Vagina (tissue), 2 donors: ENCODE measurements around the gene EIF2S3. TPM values are rescaled to one million over a fixed set of nuclear protein-coding genes. Genes with fewer than 3 reads are reported as not detected.
"Not testable (repeated sequence)": the region's sequence is repeated elsewhere in the genome, so short reads cannot be mapped to it uniquely, and the experiment has no call there.

Experiments used
- DNase-seq, 2 donors: peaks; one replicate each; pipeline ENCODE4 v3.0.0-alpha.2; 2017; ENCODE audit errors: extremely low spot score in 2 of 2
- H3K27ac ChIP-seq: fragments of 200-600 bp; sonication (generic); one replicate; pipeline ENCODE4 v1.5.1; 2019
- H3K27me3 ChIP-seq: fragments of 200-600 bp; sonication (generic); one replicate; pipeline ENCODE4 v1.5.1; 2019
- H3K36me3 ChIP-seq, 2 donors: fragments of 200-600 bp; sonication (generic); one replicate each; pipeline ENCODE4 v1.5.1; 2017 to 2019
- H3K4me1 ChIP-seq: fragments of 200-600 bp; sonication (generic); one replicate; pipeline ENCODE4 v1.5.1; 2019
- H3K4me3 ChIP-seq, 2 donors: fragments of 200-600 bp; sonication (generic); 1 replicate in 1 of 2; 2 replicates in 1 of 2; pipeline ENCODE4 v1.5.1; 2016 to 2019
- H3K9me3 ChIP-seq: fragments of 200-600 bp; sonication (generic); one replicate; pipeline ENCODE4 v1.5.1; 2019
- CTCF ChIP-seq, 3 experiments: fragments of 450-650 bp in 2 of 3; fragments of 200-600 bp in 1 of 3; sonication (generic) in 1 of 3; IDR thresholded peaks; one replicate each; pipeline ENCODE4 v1.5.1; 2017 to 2019; ENCODE audit warnings: antibody characterized with exemption in 3 of 3, mild to moderate bottlenecking in 2 of 3, moderate library complexity in 2 of 3
- POLR2A ChIP-seq, 2 donors: fragments of 450-650 bp; IDR thresholded peaks; one replicate each; pipeline ENCODE4 v1.6.1; 2017; ENCODE audit warnings: antibody characterized with exemption in 2 of 2, mild to moderate bottlenecking in 2 of 2, moderate library complexity in 2 of 2
- POLR2AphosphoS5 ChIP-seq, 2 donors: sonication (generic); formaldehyde crosslinking; IDR thresholded peaks; one replicate each; pipeline ENCODE4 v1.9.0; 2017; ENCODE audit warnings: antibody characterized with exemption in 2 of 2, mild to moderate bottlenecking in 2 of 2, low read depth in 1 of 2; ENCODE audit not compliant: insufficient read depth in 1 of 2
- intact Hi-C: fragments of 100-400 bp; cut with DNase I; formaldehyde crosslinking; loops from one replicate; pipeline ENCODE4 v1.15.1; 2023
- total RNA-seq: library from RNA; depleted of rRNA; stranded (reverse); fragments of >200 nt; gene quantifications from one replicate; pipeline ENCODE4 v1.2.3, GENCODE V29; 2016

Gene EIF2S3
- total RNA-seq, 1 donor from 2014 or later, result 121 TPM

- no peak overlapping the region for H3K27ac ChIP-seq
- no peaks in the 10 kb centered on the region for H3K27me3 ChIP-seq
- no peaks in the 10 kb centered on the region for H3K9me3 ChIP-seq
- DNase-seq, result no peak
- intact Hi-C loops, result no loop called here
- H3K4me1 ChIP-seq, result no peaks in the 10 kb centered on the region
- H3K4me3 ChIP-seq, result no peak overlapping the region
- H3K36me3 ChIP-seq, result peaks cover 0 to 59% of the 10 kb centered on the region in 2 donors
- TF ChIP-seq POLR2A (IDR thresholded peaks at IDR 0.05) (no peak), CTCF (IDR thresholded peaks at IDR 0.05) (no peak), POLR2AphosphoS5 (IDR thresholded peaks at IDR 0.05; ENCODE audit: insufficient read depth in 1 of 2, low read depth in 1 of 2) (no peak)
Observed at GRCh38 chrX:24069877-24070276, 15.1 kb downstream of the EIF2S3 start.

- H3K4me3 ChIP-seq, result no peak overlapping the region
- no peak for TF ChIP-seq POLR2AphosphoS5 (IDR thresholded peaks at IDR 0.05; ENCODE audit: insufficient read depth in 1 of 2, low read depth in 1 of 2)
- no peak for TF ChIP-seq POLR2A (IDR thresholded peaks at IDR 0.05)
- TF ChIP-seq CTCF (IDR thresholded peaks at IDR 0.05), result no peak
- no peaks in the 10 kb centered on the region for H3K27me3 ChIP-seq
- H3K27ac ChIP-seq, result no peak overlapping the region
- no peaks in the 10 kb centered on the region for H3K9me3 ChIP-seq
- intact Hi-C loops, result no loop called here
- no peak for DNase-seq
- H3K4me1 ChIP-seq, result no peaks in the 10 kb centered on the region
- peaks cover 0 to 26% of the 10 kb centered on the region in 2 donors for H3K36me3 ChIP-seq
Observed at GRCh38 chrX:24079411-24079810, 24.7 kb downstream of the EIF2S3 start.

- intact Hi-C loops, H3K4me3 ChIP-seq, H3K27me3 ChIP-seq, DNase-seq, H3K9me3 ChIP-seq, H3K4me1 ChIP-seq, H3K27ac ChIP-seq: not testable (repeated sequence)
- H3K36me3 ChIP-seq, result peaks cover 0 to 26% of the 10 kb centered on the region in 2 donors
Observed at GRCh38 chrX:24080245-24080644, 25.5 kb downstream of the EIF2S3 start.

- Histone ChIP-seq H3K9me3 (no peaks in the 10 kb centered on the region), H3K27me3 (no peaks in the 10 kb centered on the region), H3K36me3 (peaks cover 0 to 21% of the 10 kb centered on the region in 2 donors), H3K4me3 (no peak overlapping the region), H3K4me1 (no peaks in the 10 kb centered on the region), H3K27ac (no peak overlapping the region)
- intact Hi-C loops, result no loop called here
- TF ChIP-seq CTCF (IDR thresholded peaks at IDR 0.05) (no peak), POLR2AphosphoS5 (IDR thresholded peaks at IDR 0.05; ENCODE audit: insufficient read depth in 1 of 2, low read depth in 1 of 2) (no peak), POLR2A (IDR thresholded peaks at IDR 0.05) (no peak)
- no peak for DNase-seq
Observed at GRCh38 chrX:24080704-24081103, 25.9 kb downstream of the EIF2S3 start.

GRCh38 chrX:24081661-24082154 is 27.0 kb downstream of the EIF2S3 start:
- TF ChIP-seq CTCF (IDR thresholded peaks at IDR 0.05) (no peak), POLR2AphosphoS5 (IDR thresholded peaks at IDR 0.05; ENCODE audit: insufficient read depth in 1 of 2, low read depth in 1 of 2) (peak in 1 of 2 donors; percentile 31), POLR2A (IDR thresholded peaks at IDR 0.05) (no peak)
- no peak for DNase-seq
- intact Hi-C loops, result no loop called here

More at GRCh38 chrX:24081661-24082154, 27.0 kb downstream of the EIF2S3 start:
- Histone ChIP-seq H3K36me3 (peaks cover 0 to 12% of the 10 kb centered on the region in 2 donors), H3K4me1 (no peaks in the 10 kb centered on the region), H3K27me3 (no peaks in the 10 kb centered on the region), H3K9me3 (no peaks in the 10 kb centered on the region), H3K4me3 (no peak overlapping the region), H3K27ac (no peak overlapping the region)
